HCT116 (cell line): ENCODE data around the gene DNAJC3. TPM values are rescaled to one million over a fixed set of nuclear protein-coding genes. Genes with fewer than 3 reads are reported as not detected.

Experiments used
- ATAC-seq: fragments of 200-7000 bp; cut with Tn5 transposase; 2 replicates; pipeline ENCODE4 v1.9.1; 2020; ENCODE audit warnings: mild to moderate bottlenecking, moderate library complexity
- BruUV-seq: library from RNA; stranded (reverse); fragments of 400-500 nt; replicated peaks from 2 replicates; lab custom pipeline; 2021; lab: Mats Ljungman, UMichigan
- CTCF ChIA-PET: fragments of 300-600 bp; sonication (Branson Sonifier 250); formaldehyde crosslinking; loops from one replicate; lab custom pipeline; 2021; ENCODE audit warnings: antibody characterized with exemption; lab: Charles Lee
- POLR2A ChIA-PET: fragments of 300-600, 350-600 bp; sonication (Branson Sonifier 250); formaldehyde crosslinking; loops from one replicate; lab custom pipeline; 2021; ENCODE audit warnings: antibody characterized with exemption; lab: Charles Lee
- RAD21 ChIA-PET, 2 experiments: fragments of 300-600 bp; sonication (Branson Sonifier 250); formaldehyde crosslinking; loops; one replicate each; lab custom pipeline; 2023; ENCODE audit warnings: low total read pairs in 2 of 2; ENCODE audit not compliant: uncharacterized antibody in 2 of 2, unreplicated experiment in 2 of 2, low non-redundant PET in 1 of 2; lab: Charles Lee
- DNase-seq: peaks from one replicate; pipeline ENCODE4 v3.0.0-alpha.2; 2010; ENCODE audit warnings: low read depth, low spot score
- H2AFZ ChIP-seq: fragments of 200-600 bp; shearing (Covaris generic), sonication (generic); 2 replicates; pipeline ENCODE4 v1.6.1; 2017; ENCODE audit warnings: low read depth, mixed run types, mixed read lengths, antibody characterized with exemption, low read length; ENCODE audit not compliant: poor library complexity, severe bottlenecking
- H3K27ac ChIP-seq: 2 replicates; pipeline ENCODE4 v1.5.1; 2012; ENCODE audit warnings: low read depth, low read length
- H3K27me3 ChIP-seq: fragments of 200-600 bp; sonication (generic); 2 replicates; pipeline ENCODE4 v1.6.1; 2016; ENCODE audit warnings: mixed run types, low read length, mixed read lengths; ENCODE audit not compliant: insufficient read depth
- H3K36me3 ChIP-seq, 2 experiments: fragments of 200-500 bp in 1 of 2; fragments of 200-600 bp in 1 of 2; sonication (Bioruptor generic) in 1 of 2; sonication (generic) in 1 of 2; 2 replicates each; pipeline versions ENCODE4 v1.5.1 to v1.6.1; 2014 to 2016; ENCODE audit warnings: low read length in 2 of 2, inconsistent platforms in 1 of 2, mixed read lengths in 1 of 2, mixed run types in 1 of 2; ENCODE audit not compliant: insufficient read depth in 2 of 2, control insufficient read depth in 1 of 2
- H3K4me1 ChIP-seq, 2 experiments: fragments of 200-600 bp in 1 of 2; sonication (generic) in 1 of 2; 2 replicates each; pipeline versions ENCODE4 v1.5.1 to v1.6.1; 2012 to 2017; ENCODE audit warnings: low read length in 2 of 2, inconsistent platforms in 1 of 2, mild to moderate bottlenecking in 1 of 2, mixed read lengths in 1 of 2, mixed run types in 1 of 2, moderate library complexity in 1 of 2; ENCODE audit not compliant: insufficient read depth in 2 of 2, control insufficient read depth in 1 of 2
- H3K4me2 ChIP-seq: fragments of 200-600 bp; sonication (generic); 2 replicates; pipeline ENCODE4 v1.6.1; 2017; ENCODE audit warnings: mixed run types, low read length, mixed read lengths
- H3K4me3 ChIP-seq, 2 experiments: fragments of 200-600 bp in 1 of 2; sonication (generic) in 1 of 2; replicated peaks in 1 of 2; 2 replicates each; pipeline ENCODE4 v1.5.1; 2011 to 2016; ENCODE audit warnings: low read length in 2 of 2, control low read depth in 1 of 2, low read depth in 1 of 2, mild to moderate bottlenecking in 1 of 2, mixed read lengths in 1 of 2, mixed run types in 1 of 2
- H3K79me2 ChIP-seq: fragments of 200-600 bp; sonication (generic); 2 replicates; pipeline ENCODE4 v1.6.1; 2017; ENCODE audit warnings: mild to moderate bottlenecking, mixed run types, low read length, moderate library complexity, mixed read lengths; ENCODE audit not compliant: insufficient read depth
- H3K9ac ChIP-seq: fragments of 200-600 bp; sonication (generic); 2 replicates; pipeline ENCODE4 v1.6.1; 2016; ENCODE audit warnings: low read length, mixed read lengths
- H3K9me2 ChIP-seq: fragments of 200-600 bp; sonication (generic), shearing (Covaris generic); 2 replicates; pipeline ENCODE4 v1.6.1; 2017; ENCODE audit warnings: mixed run types, mild to moderate bottlenecking, moderate library complexity; ENCODE audit not compliant: insufficient read depth
- H3K9me3 ChIP-seq, 2 experiments: fragments of 200-500 bp in 1 of 2; fragments of 200-600 bp in 1 of 2; sonication (Bioruptor generic) in 1 of 2; sonication (generic) in 1 of 2; 2 replicates each; pipeline ENCODE4 v1.6.1; 2014 to 2017; ENCODE audit warnings: low read length in 2 of 2, mixed read lengths in 2 of 2, inconsistent platforms in 1 of 2, low read depth in 1 of 2, mild to moderate bottlenecking in 1 of 2, mixed run types in 1 of 2, moderate library complexity in 1 of 2; ENCODE audit not compliant: control insufficient read depth in 1 of 2, insufficient read depth in 1 of 2
- H4K20me1 ChIP-seq: fragments of 200-600 bp; sonication (generic), shearing (Covaris generic); 2 replicates; pipeline ENCODE4 v1.6.1; 2017; ENCODE audit warnings: mixed run types, mild to moderate bottlenecking, moderate library complexity; ENCODE audit not compliant: insufficient read depth
- CEBPB ChIP-seq: IDR thresholded peaks from 2 replicates; pipeline ENCODE4 v1.6.1; 2012; ENCODE audit warnings: low read depth
- EGR1 ChIP-seq: IDR thresholded peaks from 2 replicates; pipeline ENCODE4 v1.6.1; 2012; ENCODE audit warnings: low read depth
- EZH2 ChIP-seq: fragments of 200-600 bp; sonication (generic); IDR thresholded peaks from 2 replicates; pipeline ENCODE4 v1.6.1; 2017; ENCODE audit warnings: antibody characterized with exemption, mixed run types
- EZH2phosphoT487 ChIP-seq: fragments of 200-600 bp; IDR thresholded peaks from 2 replicates; pipeline ENCODE4 v1.6.1; 2018; ENCODE audit warnings: antibody characterized with exemption, borderline replicate concordance
- FOSL1 ChIP-seq: IDR thresholded peaks from 2 replicates; pipeline ENCODE4 v1.6.1; 2012; ENCODE audit warnings: low read depth
- JUND ChIP-seq: IDR thresholded peaks from 2 replicates; pipeline ENCODE4 v1.6.1; 2012
- POLR2A ChIP-seq: IDR thresholded peaks from 2 replicates; pipeline ENCODE4 v1.7.0; 2011; ENCODE audit warnings: borderline replicate concordance; ENCODE audit not compliant: insufficient read depth, insufficient read length; ENCODE audit errors: extremely low read depth
- POLR2AphosphoS5 ChIP-seq: IDR thresholded peaks from 2 replicates; pipeline ENCODE4 v1.6.1; 2011; ENCODE audit warnings: mild to moderate bottlenecking, low read depth, low read length, moderate library complexity
- RAD21 ChIP-seq: IDR thresholded peaks from 2 replicates; pipeline ENCODE4 v1.6.1; 2012; ENCODE audit warnings: low read depth, mild to moderate bottlenecking
- YY1 ChIP-seq: IDR thresholded peaks from 2 replicates; pipeline ENCODE4 v1.6.1; 2011; ENCODE audit warnings: low read length, low read depth, moderate library complexity, mild to moderate bottlenecking; ENCODE audit not compliant: insufficient replicate concordance; ENCODE audit errors: extremely low read depth
- intact Hi-C: fragments of 100-400 bp; cut with micrococcal nuclease; formaldehyde crosslinking; loops from 2 replicates; pipeline ENCODE4 v1.10.0; 2022
- total RNA-seq: library from RNA; stranded (reverse); gene quantifications from one replicate; pipeline ENCODE4 v1.2.1, GENCODE V29; 2021; ENCODE audit not compliant: unreplicated experiment
- TF ChIP-seq, protein P1 (sequence below): IDR thresholded peaks from 2 replicates; pipeline ENCODE4 v1.6.1; 2012
- TF ChIP-seq, protein P2 (sequence below): IDR thresholded peaks from 2 replicates; pipeline ENCODE4 v1.6.1; 2011; ENCODE audit warnings: mild to moderate bottlenecking, low read length, moderate library complexity; ENCODE audit not compliant: insufficient replicate concordance; ENCODE audit errors: extremely low read depth
- TF ChIP-seq, protein P3 (sequence below), 3 experiments: fragments of 200-600 bp in 1 of 3; sonication (generic) in 1 of 3; IDR thresholded peaks in 2 of 3; conservative IDR thresholded peaks in 1 of 3; 2 replicates each; pipeline ENCODE4 v1.5.1; 2012 to 2017; ENCODE audit warnings: low read depth in 2 of 3, low read length in 2 of 3, antibody characterized with exemption in 1 of 3, borderline replicate concordance in 1 of 3, control low read depth in 1 of 3, mild to moderate bottlenecking in 1 of 3, mixed read lengths in 1 of 3, mixed run types in 1 of 3, moderate library complexity in 1 of 3; ENCODE audit not compliant: insufficient read depth in 1 of 3
- TF ChIP-seq, protein P4 (sequence below): IDR thresholded peaks from 2 replicates; pipeline ENCODE4 v1.6.1; 2012; ENCODE audit warnings: low read depth
- TF ChIP-seq, protein P5 (sequence below): IDR thresholded peaks from 2 replicates; pipeline ENCODE4 v1.6.1; 2012

DNAJC3 gene
- total RNA-seq, 1 experiment from 2014 or later, result 28.5 TPM

DNA sequence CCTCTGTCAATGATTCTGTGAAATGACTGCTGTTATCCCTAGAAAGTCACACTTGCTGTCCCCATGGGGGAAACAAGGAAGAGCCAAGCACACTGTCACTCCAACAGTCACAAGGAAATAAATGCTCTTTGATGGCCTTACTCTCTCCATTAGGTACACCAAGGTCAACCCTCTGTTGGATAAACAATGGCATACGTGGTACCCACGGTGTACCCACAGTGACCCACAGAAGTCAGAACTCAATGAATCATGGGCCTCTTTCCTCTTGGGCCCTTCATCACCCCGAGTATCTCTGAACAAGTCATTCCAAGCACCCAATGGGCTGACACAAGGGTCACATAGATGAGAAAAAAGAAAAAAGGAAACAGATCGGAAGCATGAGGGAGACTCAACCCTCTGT lies 47.9 kb upstream of the DNAJC3 start:
- Histone ChIP-seq H3K4me3 (no peak overlapping the region), H3K9ac (no peak overlapping the region), H3K79me2 (no peaks in the 10 kb centered on the region), H3K9me3 (no peaks in the 10 kb centered on the region), H3K27me3 (no peaks in the 10 kb centered on the region), H3K4me2 (no peak overlapping the region), H4K20me1 (no peaks in the 10 kb centered on the region), H3K36me3 (no peaks in the 10 kb centered on the region), H3K9me2 (no peaks in the 10 kb centered on the region), H3K27ac (no peak overlapping the region), H2AFZ (no peak overlapping the region), H3K4me1 (no peaks in the 10 kb centered on the region)
- POLR2A ChIA-PET, result no interaction called here
- no TSS peak for BruUV-seq
- DNase-seq (no peak), ATAC-seq (no peak)
- RAD21 ChIA-PET, result interaction anchor here in 1 of 2 experiments (0.7 kb wide), 1 partner anchor 32 kb away, joined by 3 read pairs; no protein-coding TSS in a partner anchor
- CTCF ChIA-PET, result no interaction called here
- intact Hi-C loops, result loop anchor here (10.0 kb wide), 1 partner anchor 586 kb away; no protein-coding TSS in a partner anchor
- TF ChIP-seq FOSL1 (no peak), EGR1 (no peak), EZH2 (no peak), EZH2phosphoT487 (no peak), YY1 (no peak), POLR2A (no peak), POLR2AphosphoS5 (no peak), RAD21 (no peak), CEBPB (no peak), JUND (no peak)
- TF ChIP-seq, protein P1, sequence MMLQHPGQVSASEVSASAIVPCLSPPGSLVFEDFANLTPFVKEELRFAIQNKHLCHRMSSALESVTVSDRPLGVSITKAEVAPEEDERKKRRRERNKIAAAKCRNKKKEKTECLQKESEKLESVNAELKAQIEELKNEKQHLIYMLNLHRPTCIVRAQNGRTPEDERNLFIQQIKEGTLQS, result no peak
- TF ChIP-seq, protein P2, sequence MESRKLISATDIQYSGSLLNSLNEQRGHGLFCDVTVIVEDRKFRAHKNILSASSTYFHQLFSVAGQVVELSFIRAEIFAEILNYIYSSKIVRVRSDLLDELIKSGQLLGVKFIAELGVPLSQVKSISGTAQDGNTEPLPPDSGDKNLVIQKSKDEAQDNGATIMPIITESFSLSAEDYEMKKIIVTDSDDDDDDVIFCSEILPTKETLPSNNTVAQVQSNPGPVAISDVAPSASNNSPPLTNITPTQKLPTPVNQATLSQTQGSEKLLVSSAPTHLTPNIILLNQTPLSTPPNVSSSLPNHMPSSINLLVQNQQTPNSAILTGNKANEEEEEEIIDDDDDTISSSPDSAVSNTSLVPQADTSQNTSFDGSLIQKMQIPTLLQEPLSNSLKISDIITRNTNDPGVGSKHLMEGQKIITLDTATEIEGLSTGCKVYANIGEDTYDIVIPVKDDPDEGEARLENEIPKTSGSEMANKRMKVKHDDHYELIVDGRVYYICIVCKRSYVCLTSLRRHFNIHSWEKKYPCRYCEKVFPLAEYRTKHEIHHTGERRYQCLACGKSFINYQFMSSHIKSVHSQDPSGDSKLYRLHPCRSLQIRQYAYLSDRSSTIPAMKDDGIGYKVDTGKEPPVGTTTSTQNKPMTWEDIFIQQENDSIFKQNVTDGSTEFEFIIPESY, result no peak
- TF ChIP-seq, protein P3, sequence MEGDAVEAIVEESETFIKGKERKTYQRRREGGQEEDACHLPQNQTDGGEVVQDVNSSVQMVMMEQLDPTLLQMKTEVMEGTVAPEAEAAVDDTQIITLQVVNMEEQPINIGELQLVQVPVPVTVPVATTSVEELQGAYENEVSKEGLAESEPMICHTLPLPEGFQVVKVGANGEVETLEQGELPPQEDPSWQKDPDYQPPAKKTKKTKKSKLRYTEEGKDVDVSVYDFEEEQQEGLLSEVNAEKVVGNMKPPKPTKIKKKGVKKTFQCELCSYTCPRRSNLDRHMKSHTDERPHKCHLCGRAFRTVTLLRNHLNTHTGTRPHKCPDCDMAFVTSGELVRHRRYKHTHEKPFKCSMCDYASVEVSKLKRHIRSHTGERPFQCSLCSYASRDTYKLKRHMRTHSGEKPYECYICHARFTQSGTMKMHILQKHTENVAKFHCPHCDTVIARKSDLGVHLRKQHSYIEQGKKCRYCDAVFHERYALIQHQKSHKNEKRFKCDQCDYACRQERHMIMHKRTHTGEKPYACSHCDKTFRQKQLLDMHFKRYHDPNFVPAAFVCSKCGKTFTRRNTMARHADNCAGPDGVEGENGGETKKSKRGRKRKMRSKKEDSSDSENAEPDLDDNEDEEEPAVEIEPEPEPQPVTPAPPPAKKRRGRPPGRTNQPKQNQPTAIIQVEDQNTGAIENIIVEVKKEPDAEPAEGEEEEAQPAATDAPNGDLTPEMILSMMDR (IDR thresholded peaks at IDR 0.05 in 2 of 3, conservative IDR thresholded peaks at IDR 0.05 in 1 of 3; ENCODE audit: borderline replicate concordance in 1 of 3, insufficient read depth in 1 of 3, low read depth in 2 of 3, low read length in 2 of 3), result no peak
- TF ChIP-seq, protein P4, sequence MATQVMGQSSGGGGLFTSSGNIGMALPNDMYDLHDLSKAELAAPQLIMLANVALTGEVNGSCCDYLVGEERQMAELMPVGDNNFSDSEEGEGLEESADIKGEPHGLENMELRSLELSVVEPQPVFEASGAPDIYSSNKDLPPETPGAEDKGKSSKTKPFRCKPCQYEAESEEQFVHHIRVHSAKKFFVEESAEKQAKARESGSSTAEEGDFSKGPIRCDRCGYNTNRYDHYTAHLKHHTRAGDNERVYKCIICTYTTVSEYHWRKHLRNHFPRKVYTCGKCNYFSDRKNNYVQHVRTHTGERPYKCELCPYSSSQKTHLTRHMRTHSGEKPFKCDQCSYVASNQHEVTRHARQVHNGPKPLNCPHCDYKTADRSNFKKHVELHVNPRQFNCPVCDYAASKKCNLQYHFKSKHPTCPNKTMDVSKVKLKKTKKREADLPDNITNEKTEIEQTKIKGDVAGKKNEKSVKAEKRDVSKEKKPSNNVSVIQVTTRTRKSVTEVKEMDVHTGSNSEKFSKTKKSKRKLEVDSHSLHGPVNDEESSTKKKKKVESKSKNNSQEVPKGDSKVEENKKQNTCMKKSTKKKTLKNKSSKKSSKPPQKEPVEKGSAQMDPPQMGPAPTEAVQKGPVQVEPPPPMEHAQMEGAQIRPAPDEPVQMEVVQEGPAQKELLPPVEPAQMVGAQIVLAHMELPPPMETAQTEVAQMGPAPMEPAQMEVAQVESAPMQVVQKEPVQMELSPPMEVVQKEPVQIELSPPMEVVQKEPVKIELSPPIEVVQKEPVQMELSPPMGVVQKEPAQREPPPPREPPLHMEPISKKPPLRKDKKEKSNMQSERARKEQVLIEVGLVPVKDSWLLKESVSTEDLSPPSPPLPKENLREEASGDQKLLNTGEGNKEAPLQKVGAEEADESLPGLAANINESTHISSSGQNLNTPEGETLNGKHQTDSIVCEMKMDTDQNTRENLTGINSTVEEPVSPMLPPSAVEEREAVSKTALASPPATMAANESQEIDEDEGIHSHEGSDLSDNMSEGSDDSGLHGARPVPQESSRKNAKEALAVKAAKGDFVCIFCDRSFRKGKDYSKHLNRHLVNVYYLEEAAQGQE, result no peak
- TF ChIP-seq, protein P5, sequence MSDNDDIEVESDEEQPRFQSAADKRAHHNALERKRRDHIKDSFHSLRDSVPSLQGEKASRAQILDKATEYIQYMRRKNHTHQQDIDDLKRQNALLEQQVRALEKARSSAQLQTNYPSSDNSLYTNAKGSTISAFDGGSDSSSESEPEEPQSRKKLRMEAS, result no peak
